IMR-90 (cell line): Measurements from ENCODE around the gene ZNF280A.

Source experiments
- CEBPB ChIP-seq: IDR thresholded peaks from 2 replicates; pipeline ENCODE4 v1.6.1; 2012; ENCODE audit warnings: low read depth, low read length, improper control_type of control experiment
- CTCF ChIP-seq: conservative IDR thresholded peaks from 2 replicates; pipeline ENCODE4 v1.5.1; 2012; ENCODE audit warnings: mild to moderate bottlenecking, low read depth, low read length, improper control_type of control experiment
- POLR2A ChIP-seq: IDR thresholded peaks from 2 replicates; pipeline ENCODE4 v1.6.1; 2012; ENCODE audit warnings: mild to moderate bottlenecking, low read depth, low read length

- no peak for TF ChIP-seq CTCF
- TF ChIP-seq POLR2A, result no peak
- TF ChIP-seq CEBPB, result no peak
Measured at GRCh38 chr22:22465094-22465602, 54.9 kb downstream of the ZNF280A start.
